SU-DHL-6 (cell line): ENCODE data around the gene PLA2G7.

Source experiments
- CTCF ChIP-seq: fragments of 200-600 bp; sonication (generic); IDR thresholded peaks from one replicate; pipeline ENCODE4 v1.5.1; 2017; ENCODE audit warnings: antibody characterized with exemption, mild to moderate bottlenecking, low read length, moderate library complexity; ENCODE audit not compliant: insufficient read depth, poor library complexity, severe bottlenecking
- EZH2phosphoT487 ChIP-seq: fragments of 200-600 bp; sonication (generic), shearing (Covaris generic); conservative IDR thresholded peaks from 2 replicates; pipeline ENCODE4 v1.6.1; 2018; ENCODE audit warnings: mild to moderate bottlenecking, antibody characterized with exemption, low read length, moderate library complexity, mixed read lengths

GRCh38 chr6:46735720-46736031, 501 bp upstream of the PLA2G7 start:
- TF ChIP-seq CTCF, result no peak
- no peak for TF ChIP-seq EZH2phosphoT487
